WERI-Rb-1 (cell line): ENCODE results near the gene CRYBB3.

ENCODE experiments used
- DNase-seq: peaks from one replicate; pipeline ENCODE4 v3.0.0-alpha.2; 2020
- H3K27ac ChIP-seq: fragments of 250-450 bp; sonication (Bioruptor Pico); 2 replicates; pipeline ENCODE4 v1.5.1; 2020; ENCODE audit warnings: mild to moderate bottlenecking, moderate library complexity
- H3K27me3 ChIP-seq: fragments of 250-450 bp; sonication (Bioruptor Pico); 2 replicates; pipeline ENCODE4 v1.5.1; 2021; ENCODE audit warnings: mild to moderate bottlenecking, low read depth, moderate library complexity; ENCODE audit not compliant: insufficient read depth, severe bottlenecking
- H3K36me3 ChIP-seq: fragments of 250-450 bp; sonication (Bioruptor Pico); 2 replicates; pipeline ENCODE4 v1.5.1; 2020; ENCODE audit warnings: mild to moderate bottlenecking, moderate library complexity
- H3K4me3 ChIP-seq: 2 replicates; pipeline ENCODE4 v1.5.1; 2011; ENCODE audit warnings: low read depth, mild to moderate bottlenecking, control low read depth, low read length
- H3K9me3 ChIP-seq: fragments of 250-450 bp; sonication (Bioruptor Pico); 2 replicates; pipeline ENCODE4 v1.5.1; 2021; ENCODE audit warnings: mild to moderate bottlenecking, moderate library complexity; ENCODE audit not compliant: severe bottlenecking
- TF ChIP-seq, protein P1 (sequence below): IDR thresholded peaks from 2 replicates; pipeline ENCODE4 v1.5.1; 2011; ENCODE audit warnings: low read depth, mild to moderate bottlenecking, control low read depth, inconsistent platforms, low read length

Gene CRYBB3

DNA sequence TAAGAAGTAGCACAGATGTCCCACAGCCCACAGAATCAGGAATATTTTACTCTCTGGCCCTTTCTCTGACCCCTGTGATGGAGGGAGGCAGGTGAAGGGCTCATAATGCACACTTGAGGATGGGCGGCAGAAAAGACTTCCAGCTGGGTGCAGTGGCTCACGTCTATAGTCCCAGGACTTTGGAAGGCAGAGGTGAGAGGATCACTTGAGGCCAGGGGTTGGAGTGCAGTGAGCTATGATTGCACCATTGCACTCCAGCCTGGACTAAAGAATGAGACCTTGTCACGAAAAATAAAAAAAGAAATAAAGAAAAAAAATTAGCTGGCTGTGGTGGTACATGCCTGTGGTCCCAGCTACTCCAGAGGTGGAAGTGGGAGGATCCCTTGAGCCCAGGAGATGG lies 13.5 kb upstream of the CRYBB3 start:
- Histone ChIP-seq H3K9me3 (no peaks in the 10 kb centered on the region), H3K27me3 (no peaks in the 10 kb centered on the region), H3K27ac (no peak overlapping the region), H3K4me3 (no peak overlapping the region), H3K36me3 (no peaks in the 10 kb centered on the region)
- DNase-seq: no peak
- TF ChIP-seq, protein P1, sequence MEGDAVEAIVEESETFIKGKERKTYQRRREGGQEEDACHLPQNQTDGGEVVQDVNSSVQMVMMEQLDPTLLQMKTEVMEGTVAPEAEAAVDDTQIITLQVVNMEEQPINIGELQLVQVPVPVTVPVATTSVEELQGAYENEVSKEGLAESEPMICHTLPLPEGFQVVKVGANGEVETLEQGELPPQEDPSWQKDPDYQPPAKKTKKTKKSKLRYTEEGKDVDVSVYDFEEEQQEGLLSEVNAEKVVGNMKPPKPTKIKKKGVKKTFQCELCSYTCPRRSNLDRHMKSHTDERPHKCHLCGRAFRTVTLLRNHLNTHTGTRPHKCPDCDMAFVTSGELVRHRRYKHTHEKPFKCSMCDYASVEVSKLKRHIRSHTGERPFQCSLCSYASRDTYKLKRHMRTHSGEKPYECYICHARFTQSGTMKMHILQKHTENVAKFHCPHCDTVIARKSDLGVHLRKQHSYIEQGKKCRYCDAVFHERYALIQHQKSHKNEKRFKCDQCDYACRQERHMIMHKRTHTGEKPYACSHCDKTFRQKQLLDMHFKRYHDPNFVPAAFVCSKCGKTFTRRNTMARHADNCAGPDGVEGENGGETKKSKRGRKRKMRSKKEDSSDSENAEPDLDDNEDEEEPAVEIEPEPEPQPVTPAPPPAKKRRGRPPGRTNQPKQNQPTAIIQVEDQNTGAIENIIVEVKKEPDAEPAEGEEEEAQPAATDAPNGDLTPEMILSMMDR: no peak

DNA sequence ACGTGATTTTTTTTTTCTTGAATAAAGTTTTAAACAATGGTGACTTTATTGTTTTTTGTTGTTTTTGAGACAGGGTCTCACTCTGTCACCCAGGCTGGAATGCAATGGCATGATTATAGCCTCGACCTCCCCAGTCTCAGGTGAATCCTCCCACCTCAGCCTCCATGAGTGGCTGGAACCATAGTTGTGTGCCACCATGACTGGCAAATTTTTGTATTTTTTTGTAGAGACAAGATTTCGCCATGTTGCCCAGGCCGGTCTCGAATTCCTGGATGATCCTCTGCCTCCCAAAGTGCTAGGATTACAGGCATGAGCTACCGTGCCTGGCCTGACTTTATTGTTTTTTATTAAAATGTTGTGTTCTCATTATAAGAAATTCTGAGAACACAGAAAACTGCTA lies 12.2 kb upstream of the CRYBB3 start:
- TF ChIP-seq, protein P1: no peak
- no peak for DNase-seq
- Histone ChIP-seq H3K9me3 (no peaks in the 10 kb centered on the region), H3K4me3 (no peak overlapping the region), H3K27ac (no peak overlapping the region), H3K27me3 (no peaks in the 10 kb centered on the region), H3K36me3 (no peaks in the 10 kb centered on the region; the same call in 1 of the 2 replicates)

DNA sequence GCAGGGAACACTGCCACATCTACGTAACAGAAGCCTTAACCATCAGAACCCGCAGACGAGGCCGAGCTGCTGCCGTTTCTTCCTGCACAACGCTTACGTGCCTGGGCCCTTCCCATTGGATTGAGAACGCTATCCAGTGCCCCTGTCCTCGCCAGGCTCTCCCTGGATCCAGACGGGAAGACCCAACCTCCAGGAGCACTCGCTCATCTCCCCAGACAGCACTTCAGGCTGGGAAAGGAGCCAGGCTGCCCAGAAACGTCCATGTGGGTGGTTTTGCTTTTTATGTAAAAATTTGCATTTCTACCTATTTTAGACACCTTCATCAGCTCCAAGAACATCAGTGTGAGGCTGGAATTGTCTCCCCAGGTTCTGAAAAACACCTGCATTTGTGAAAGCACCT lies 7.3 kb upstream of the CRYBB3 start:
- TF ChIP-seq, protein P1: no peak
- no peak for DNase-seq
- no peaks in the 10 kb centered on the region for H3K27me3 ChIP-seq
- no peak overlapping the region for H3K4me3 ChIP-seq
- no peaks in the 10 kb centered on the region for H3K9me3 ChIP-seq
- H3K36me3 ChIP-seq: no peaks in the 10 kb centered on the region; the same call in none of the 2 replicates
- no peak overlapping the region for H3K27ac ChIP-seq

DNA sequence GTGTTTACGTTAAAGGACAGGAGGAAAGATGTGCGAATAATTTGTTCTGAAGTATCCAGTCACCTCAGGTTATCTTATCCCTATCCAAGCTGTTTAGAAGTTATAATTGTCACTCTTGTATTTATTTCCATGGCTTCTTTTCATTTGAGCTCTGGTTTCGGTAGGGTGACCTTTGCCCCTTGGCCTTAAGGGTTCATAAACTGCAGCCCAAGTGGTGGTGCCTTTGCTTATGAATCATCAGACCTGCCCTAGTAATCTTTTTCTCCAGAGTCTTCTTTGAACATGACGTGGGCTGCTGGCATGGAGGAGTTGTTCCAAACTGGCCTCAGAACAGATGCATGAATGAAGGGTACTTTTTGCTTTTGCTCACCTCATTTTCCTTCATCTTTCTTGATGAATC lies 6.5 kb upstream of the CRYBB3 start:
- Histone ChIP-seq H3K27ac (no peak overlapping the region), H3K4me3 (no peak overlapping the region), H3K27me3 (no peaks in the 10 kb centered on the region), H3K9me3 (no peaks in the 10 kb centered on the region), H3K36me3 (no peaks in the 10 kb centered on the region; the same call in none of the 2 replicates)
- no peak for DNase-seq
- TF ChIP-seq, protein P1: no peak

DNA sequence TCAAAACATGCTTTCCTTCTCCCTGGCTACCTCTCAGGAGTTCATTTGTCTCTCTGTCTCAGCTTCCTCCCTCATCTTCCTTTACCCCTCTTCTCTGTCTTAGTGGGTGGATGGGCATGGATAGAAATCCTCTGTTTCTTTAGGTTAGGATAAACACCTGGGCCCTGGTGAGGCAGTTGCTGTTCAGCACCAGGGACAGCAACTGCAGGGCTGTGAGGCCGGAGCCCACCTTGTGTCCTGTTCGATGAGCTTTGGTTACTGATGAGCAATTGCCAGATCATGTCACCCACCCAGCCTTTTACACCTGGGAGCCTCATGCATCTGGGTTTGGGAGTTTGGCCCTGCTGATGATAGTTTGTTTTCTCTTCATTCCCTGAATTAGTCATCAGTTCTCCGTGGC lies 6.1 kb upstream of the CRYBB3 start:
- no peak for DNase-seq
- TF ChIP-seq, protein P1: no peak
- Histone ChIP-seq H3K27ac (no peak overlapping the region), H3K4me3 (no peak overlapping the region), H3K36me3 (no peaks in the 10 kb centered on the region; the same call in none of the 2 replicates), H3K27me3 (no peaks in the 10 kb centered on the region), H3K9me3 (no peaks in the 10 kb centered on the region)

DNA sequence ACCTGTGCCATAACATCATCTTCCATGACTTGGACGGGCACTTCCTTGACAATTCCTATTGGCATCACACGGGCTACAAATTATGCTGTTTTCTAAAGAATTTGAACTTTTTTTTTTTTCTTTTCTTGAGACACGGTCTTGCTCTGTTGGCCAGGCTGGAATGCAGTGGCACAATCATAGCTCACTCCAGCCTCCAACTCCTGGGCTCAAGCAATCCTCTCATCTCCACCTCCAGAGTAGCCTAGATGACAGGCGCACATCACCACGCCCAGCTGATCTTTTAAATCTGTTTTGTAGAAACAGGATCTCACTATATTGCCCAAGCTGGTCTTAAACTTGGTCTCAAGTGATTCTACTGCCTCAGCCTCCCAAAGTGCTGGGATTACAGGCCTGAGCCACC lies 3.3 kb upstream of the CRYBB3 start:
- no peaks in the 10 kb centered on the region for H3K27me3 ChIP-seq
- no peak for DNase-seq
- TF ChIP-seq, protein P1: no peak
- H3K36me3 ChIP-seq: no peaks in the 10 kb centered on the region; the same call in none of the 2 replicates
- H3K9me3 ChIP-seq: no peaks in the 10 kb centered on the region
- H3K27ac ChIP-seq: no peak overlapping the region
- H3K4me3 ChIP-seq: no peak overlapping the region
